AG09309 (cell line): ENCODE results near the gene IL2RA.
"Not testable (repeated sequence)": the region's sequence is repeated elsewhere in the genome, so short reads cannot be mapped to it uniquely, and the experiment has no call there.

Experiments used
- DNase-seq: peaks from one replicate; pipeline ENCODE4 v3.0.0-alpha.2; 2010; ENCODE audit warnings: low read depth
- H3K4me3 ChIP-seq: 2 replicates; pipeline ENCODE4 v1.5.1; 2011; ENCODE audit warnings: mild to moderate bottlenecking, low read depth, low read length, moderate library complexity; ENCODE audit not compliant: control insufficient read depth
- TF ChIP-seq, protein P1 (sequence below): IDR thresholded peaks from 2 replicates; pipeline ENCODE4 v1.5.1; 2011; ENCODE audit warnings: mild to moderate bottlenecking, low read depth, low read length, inconsistent platforms; ENCODE audit not compliant: insufficient read depth, control insufficient read depth; ENCODE audit errors: missing control alignments

The IL2RA gene

DNA sequence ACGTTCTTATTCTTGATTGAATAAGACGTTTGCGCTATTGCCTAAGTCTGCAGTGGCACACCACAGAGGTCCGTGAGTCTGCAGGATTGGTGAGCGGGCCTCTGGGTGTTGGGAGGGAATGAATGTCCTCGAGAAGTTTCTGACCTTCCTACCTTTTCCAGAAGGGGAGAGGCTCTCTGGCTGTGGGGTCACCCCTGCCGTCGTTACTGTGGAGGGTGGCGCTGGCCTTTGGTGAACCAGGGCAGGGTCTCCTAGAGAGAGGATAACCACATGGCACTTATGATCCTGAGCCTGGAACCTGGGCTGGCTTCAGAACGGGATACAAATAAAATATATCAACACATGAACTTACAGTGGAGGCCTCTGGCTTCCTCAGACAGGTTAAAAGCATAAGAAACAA is 98.6 kb downstream of the IL2RA start:
- TF ChIP-seq, protein P1, sequence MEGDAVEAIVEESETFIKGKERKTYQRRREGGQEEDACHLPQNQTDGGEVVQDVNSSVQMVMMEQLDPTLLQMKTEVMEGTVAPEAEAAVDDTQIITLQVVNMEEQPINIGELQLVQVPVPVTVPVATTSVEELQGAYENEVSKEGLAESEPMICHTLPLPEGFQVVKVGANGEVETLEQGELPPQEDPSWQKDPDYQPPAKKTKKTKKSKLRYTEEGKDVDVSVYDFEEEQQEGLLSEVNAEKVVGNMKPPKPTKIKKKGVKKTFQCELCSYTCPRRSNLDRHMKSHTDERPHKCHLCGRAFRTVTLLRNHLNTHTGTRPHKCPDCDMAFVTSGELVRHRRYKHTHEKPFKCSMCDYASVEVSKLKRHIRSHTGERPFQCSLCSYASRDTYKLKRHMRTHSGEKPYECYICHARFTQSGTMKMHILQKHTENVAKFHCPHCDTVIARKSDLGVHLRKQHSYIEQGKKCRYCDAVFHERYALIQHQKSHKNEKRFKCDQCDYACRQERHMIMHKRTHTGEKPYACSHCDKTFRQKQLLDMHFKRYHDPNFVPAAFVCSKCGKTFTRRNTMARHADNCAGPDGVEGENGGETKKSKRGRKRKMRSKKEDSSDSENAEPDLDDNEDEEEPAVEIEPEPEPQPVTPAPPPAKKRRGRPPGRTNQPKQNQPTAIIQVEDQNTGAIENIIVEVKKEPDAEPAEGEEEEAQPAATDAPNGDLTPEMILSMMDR = no peak
- no peak overlapping the region for H3K4me3 ChIP-seq
- no peak for DNase-seq

DNA sequence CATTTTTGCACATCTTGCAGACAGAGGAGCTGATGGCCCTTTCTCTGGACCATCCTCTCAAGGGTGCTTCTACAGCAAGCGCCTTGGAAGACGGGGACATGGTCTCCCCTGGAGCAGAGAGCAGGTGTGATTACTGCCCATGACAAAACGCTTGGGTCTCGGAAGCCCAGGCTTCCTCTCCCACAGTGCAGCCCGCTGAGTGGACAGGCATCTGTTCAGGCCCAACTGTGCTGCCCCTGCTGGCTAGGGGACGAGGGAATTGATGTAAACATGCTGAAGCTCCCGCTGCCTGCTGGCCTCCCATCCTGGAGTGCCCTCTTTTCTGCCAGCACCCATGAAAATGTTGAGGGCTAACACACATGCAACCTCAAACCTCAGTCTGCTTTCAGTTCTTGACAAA is 99.1 kb downstream of the IL2RA start:
- no peak for DNase-seq
- TF ChIP-seq, protein P1 = no peak
- no peak overlapping the region for H3K4me3 ChIP-seq

DNA sequence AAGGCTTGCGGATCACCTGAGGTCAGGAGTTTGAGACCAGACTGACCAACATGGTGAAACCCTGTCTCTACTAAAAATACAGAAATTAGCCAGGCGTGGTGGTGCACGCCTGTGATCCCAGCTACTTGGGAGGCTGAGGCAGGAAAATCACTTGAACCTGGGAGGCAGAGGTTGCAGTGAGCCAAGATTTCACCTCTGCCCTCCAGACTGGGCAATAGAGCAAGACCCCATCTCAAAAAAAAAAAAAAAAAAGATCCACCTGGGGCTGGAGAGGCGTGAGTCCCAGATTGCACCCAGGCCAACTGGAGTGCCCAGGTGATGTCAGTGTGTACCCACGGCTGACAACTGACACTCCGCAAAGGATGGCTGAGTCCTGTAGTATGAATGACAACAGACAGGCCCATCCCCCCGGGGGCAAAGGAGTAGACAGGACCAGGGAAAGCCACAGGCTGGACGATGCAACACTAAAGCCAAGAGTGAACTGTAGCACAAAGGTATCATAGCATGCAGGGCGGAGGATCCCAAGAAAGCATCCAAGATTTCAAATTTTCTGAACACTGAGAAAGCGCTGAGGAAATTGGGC is 99.7 kb downstream of the IL2RA start:
- not testable (repeated sequence) for DNase-seq, H3K4me3 ChIP-seq

DNA sequence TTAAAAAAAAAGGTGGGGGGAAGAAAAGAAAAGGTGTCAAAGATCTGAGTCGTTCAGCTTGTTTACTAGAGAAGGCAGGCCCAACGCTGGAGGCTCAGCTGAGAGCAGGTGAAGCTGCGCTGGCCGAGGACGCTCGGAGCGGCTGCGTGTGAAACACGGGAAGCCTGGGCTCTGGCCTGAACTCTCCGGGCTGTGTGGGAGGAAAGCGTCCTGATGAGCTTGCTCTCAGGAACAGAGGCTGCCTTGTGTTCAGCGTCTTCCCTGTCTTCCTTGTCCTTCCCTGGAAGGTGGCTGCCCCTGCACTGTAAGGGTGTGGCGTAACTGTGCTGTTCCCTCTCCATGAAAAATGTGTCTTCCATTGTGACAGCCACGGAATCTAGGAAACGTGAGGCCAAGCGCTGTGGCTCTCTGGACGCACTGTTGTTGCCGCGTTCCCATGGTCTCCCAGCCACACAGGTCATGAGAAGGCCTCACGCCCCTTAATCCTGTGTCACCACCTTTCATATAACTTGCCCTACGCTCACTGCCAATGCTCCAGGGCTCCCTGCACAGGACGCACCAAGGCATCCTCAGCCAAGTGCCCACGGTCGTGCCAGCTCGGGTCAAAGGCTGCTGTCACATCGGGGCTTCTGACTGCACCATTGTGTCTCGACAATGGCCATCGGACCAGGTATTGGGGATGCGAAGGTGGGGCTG is 100.6 kb downstream of the IL2RA start:
- no peak overlapping the region for H3K4me3 ChIP-seq
- DNase-seq = no peak
- TF ChIP-seq, protein P1 = no peak

DNA sequence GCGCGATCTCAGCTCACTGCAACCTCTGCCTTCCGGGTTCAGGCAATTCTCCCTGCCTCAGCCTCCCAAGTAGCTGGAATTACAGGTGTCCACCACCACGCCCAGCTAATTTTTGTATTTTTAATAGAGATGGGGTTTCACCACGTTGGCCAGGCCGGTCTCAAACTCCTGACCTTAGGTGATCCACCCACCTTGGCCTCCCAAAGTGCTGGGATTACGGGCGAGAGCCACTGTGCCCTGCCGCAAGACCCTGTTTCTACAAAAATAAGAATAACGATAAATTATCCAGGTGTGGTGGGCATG is 101.2 kb downstream of the IL2RA start:
- not testable (repeated sequence) for DNase-seq, H3K4me3 ChIP-seq
